GM12878 (cell line): ENCODE data around the gene TUBA1A. TPM values are rescaled to one million over a fixed set of nuclear protein-coding genes. Genes with fewer than 3 reads are reported as not detected.
A peak's percentile ranks its signal among the peaks of the same experiment; 100 is the strongest.

Experiments
- ATAC-seq: fragments of 200-7000 bp; cut with Tn5 transposase; 3 replicates; pipeline ENCODE4 v1.9.1; 2020; ENCODE audit warnings: mild to moderate bottlenecking, moderate library complexity
- BruUV-seq: library from RNA; stranded (reverse); fragments of 400-500 nt; replicated peaks from 2 replicates; lab custom pipeline; 2021; lab: Mats Ljungman, UMichigan
- CTCF ChIA-PET: fragments of 300-600 bp; sonication (Branson Sonifier 250); formaldehyde crosslinking; extraction: SDS; loops from one replicate; lab custom pipeline; 2021; ENCODE audit warnings: inconsistent platforms; lab: Yijun Ruan, JAX
- POLR2A ChIA-PET: fragments of 350-600 bp; formaldehyde crosslinking; extraction: SDS; loops from one replicate; lab custom pipeline; 2021; ENCODE audit warnings: inconsistent platforms; lab: Charles Lee
- RAD21 ChIA-PET: fragments of 300-600 bp; sonication (Branson Sonifier 250); formaldehyde crosslinking; loops from one replicate; lab custom pipeline; 2023; ENCODE audit warnings: antibody characterized with exemption; ENCODE audit not compliant: unreplicated experiment; lab: Charles Lee
- SMC1A ChIA-PET: fragments of 300-600 bp; sonication (Branson Sonifier 250); formaldehyde crosslinking; loops from one replicate; lab custom pipeline; 2023; ENCODE audit not compliant: unreplicated experiment, uncharacterized antibody; lab: Charles Lee
- DNase-seq: peaks from one replicate; pipeline ENCODE4 v3.0.0-alpha.2; 2011; ENCODE audit warnings: low read depth, low spot score
- FAIRE-seq: peaks from 3 replicates; lab custom pipeline; 2011; peaks lifted over from hg19 to GRCh38; lab: Jason Lieb, UNC
- H2AFZ ChIP-seq: 2 replicates; pipeline ENCODE4 v1.6.0; 2011; ENCODE audit warnings: low read depth, low read length, control low read depth; ENCODE audit not compliant: control insufficient read depth
- H3K27ac ChIP-seq: 2 replicates; pipeline ENCODE4 v1.5.1; 2011; ENCODE audit warnings: control low read depth; ENCODE audit not compliant: control insufficient read depth, insufficient read depth
- H3K27me3 ChIP-seq, 2 experiments: replicated peaks in 1 of 2; 2 replicates each; pipeline versions ENCODE4 v1.6.0 to v1.6.1; 2011; ENCODE audit warnings: low read length in 1 of 2; ENCODE audit not compliant: control insufficient read depth in 2 of 2, insufficient read depth in 2 of 2
- H3K36me3 ChIP-seq, 2 experiments: 2 replicates each; pipeline ENCODE4 v1.5.1; 2011; ENCODE audit warnings: low read length in 1 of 2; ENCODE audit not compliant: control insufficient read depth in 2 of 2, insufficient read depth in 2 of 2
- H3K4me1 ChIP-seq: 2 replicates; pipeline ENCODE4 v1.6.1; 2011; ENCODE audit warnings: mild to moderate bottlenecking, low read length, moderate library complexity, mixed read lengths; ENCODE audit not compliant: control insufficient read depth, insufficient read depth
- H3K4me2 ChIP-seq: 2 replicates; pipeline ENCODE4 v1.6.0; 2011; ENCODE audit warnings: control low read depth; ENCODE audit not compliant: control insufficient read depth, insufficient read depth
- H3K4me3 ChIP-seq: fragments of 200-600 bp; sonication (generic); 2 replicates; pipeline ENCODE4 v1.5.1; 2016
- H3K79me2 ChIP-seq: 2 replicates; pipeline ENCODE4 v1.6.0; 2011; ENCODE audit warnings: low read length; ENCODE audit not compliant: control insufficient read depth, insufficient read depth
- H3K9ac ChIP-seq: 2 replicates; pipeline ENCODE4 v1.8.0; 2011; ENCODE audit warnings: low read length, control low read depth, mixed read lengths; ENCODE audit not compliant: control insufficient read depth, insufficient read depth
- H3K9me3 ChIP-seq: replicated peaks from 3 replicates; pipeline ENCODE4 v1.5.1; 2011; ENCODE audit warnings: mild to moderate bottlenecking, low read length; ENCODE audit not compliant: control insufficient read depth, insufficient read depth
- H4K20me1 ChIP-seq: 2 replicates; pipeline ENCODE4 v1.6.0; 2011; ENCODE audit not compliant: control insufficient read depth, insufficient read depth
- ATF7 ChIP-seq: fragments of 450-650 bp; IDR thresholded peaks from 2 replicates; pipeline ENCODE4 v1.6.1; 2016; ENCODE audit warnings: low read depth, mild to moderate bottlenecking
- BRCA1 ChIP-seq: IDR thresholded peaks from 2 replicates; pipeline ENCODE4 v1.6.1; 2011; ENCODE audit warnings: low read depth, low read length, improper control_type of control experiment
- CTCF ChIP-seq, 3 experiments: IDR thresholded peaks in 2 of 3; conservative IDR thresholded peaks in 1 of 3; 2 replicates each; pipeline ENCODE4 v1.5.1; 2011; ENCODE audit warnings: low read depth in 3 of 3, low read length in 3 of 3, mild to moderate bottlenecking in 3 of 3, control low read depth in 2 of 3, moderate library complexity in 2 of 3, inconsistent platforms in 1 of 3, mixed read lengths in 1 of 3; ENCODE audit not compliant: control insufficient read depth in 2 of 3, insufficient read depth in 1 of 3; ENCODE audit errors: extremely low read depth in 1 of 3
- ETV6 ChIP-seq, 2 experiments: fragments of 450-650 bp in 1 of 2; IDR thresholded peaks in 1 of 2; conservative IDR thresholded peaks in 1 of 2; 2 replicates each; pipeline ENCODE4 v1.6.1; 2014; ENCODE audit warnings: antibody characterized with exemption in 1 of 2, borderline replicate concordance in 1 of 2, low read depth in 1 of 2, mild to moderate bottlenecking in 1 of 2, moderate library complexity in 1 of 2
- KAT2A ChIP-seq: conservative IDR thresholded peaks from 2 replicates; pipeline ENCODE4 v1.6.1; 2011; ENCODE audit warnings: low read depth, low read length; ENCODE audit not compliant: control insufficient read depth
- MAX ChIP-seq: IDR thresholded peaks from 2 replicates; pipeline ENCODE4 v1.6.1; 2012; ENCODE audit warnings: low read depth, low read length, improper control_type of control experiment
- SRF ChIP-seq, 2 experiments: IDR thresholded peaks; 2 replicates each; pipeline ENCODE4 v1.6.1; 2011; ENCODE audit warnings: low read depth in 2 of 2, low read length in 2 of 2, mild to moderate bottlenecking in 1 of 2, moderate library complexity in 1 of 2
- ZBTB33 ChIP-seq: fragments of 450-650 bp; IDR thresholded peaks from 2 replicates; pipeline ENCODE4 v1.6.1; 2017; ENCODE audit warnings: mild to moderate bottlenecking
- ZBTB4 ChIP-seq: fragments of 450-650 bp; formaldehyde crosslinking; IDR thresholded peaks from 2 replicates; pipeline ENCODE4 v1.4.0; 2022; ENCODE audit warnings: mild to moderate bottlenecking, moderate library complexity
- WGBS: methylation state at CpG from one replicate; pipeline ENCODE4 v1.1.6; 2016; ENCODE audit warnings: low lambda C conversion rate; ENCODE audit not compliant: insufficient replicate concordance, insufficient coverage; ENCODE audit errors: missing lambda C conversion rate; 5-methylcytosine and 5-hydroxymethylcytosine counted together
- in situ Hi-C: fragments of 300-500 bp; cut with MboI; formaldehyde crosslinking; loops from 9 replicates; pipeline ENCODE4 v1.14.3; 2018; ENCODE audit warnings: mixed read lengths
- intact Hi-C: fragments of 100-400 bp; cut with micrococcal nuclease; formaldehyde crosslinking; loops from one replicate; pipeline ENCODE4 v1.14.2; 2022; ENCODE audit not compliant: unreplicated experiment
- polyA plus RNA-seq, 11 experiments: library from polyadenylated mRNA; depleted of rRNA in 4 of 11; unstranded in 6 of 11; stranded (reverse) in 5 of 11; fragments of >200 nt; fragmentation: Nextera tagmentation in 4 of 11; fragmentation: Illumina TruSeq in 1 of 11; extraction: Ambion mirVana in 4 of 11; extraction: Trizol in 1 of 11; gene quantifications; 1 replicate in 1 of 11; 2 replicates in 10 of 11; pipeline versions ENCODE4 v1.2.1 to v1.2.3, GENCODE V29; 2011 to 2016; ENCODE audit warnings: inconsistent platforms in 2 of 11, missing spikeins in 2 of 11, low read depth in 1 of 11
- total RNA-seq, 4 experiments: library from RNA; depleted of rRNA in 3 of 4; stranded (reverse); fragments of >200 nt in 3 of 4; fragmentation: Illumina TruSeq in 1 of 4; extraction: Trizol in 1 of 4; gene quantifications; 2 replicates each; pipeline versions ENCODE4 v1.2.1 to v1.2.3, GENCODE V29; 2013 to 2021

Gene TUBA1A
- total and polyA plus RNA-seq, 10 of the 15 experiments (the other 5 are each of a cell fraction or from before 2014, with no cell fraction given): 129 to 496 (median 249) TPM

- peak overlapping the region; percentile 62 for H3K27ac ChIP-seq
- ATAC-seq: peak; percentile 50
- peaks cover 13% of the 10 kb centered on the region for H3K4me1 ChIP-seq
- in situ Hi-C loops: no loop called here
- peak overlapping the region; percentile 51; the same call in 1 of the 2 replicates for H3K4me3 ChIP-seq
- H3K9ac ChIP-seq: 0 out of 2 replicates have a peak overlapping the region, but pooled peaks have one; percentile 53
- H3K79me2 ChIP-seq: no peaks in the 10 kb centered on the region
- WGBS: 22% methylated on average over 6 of the region's 6 CpGs
- no peaks in the 10 kb centered on the region for H3K27me3 ChIP-seq
- no peak for DNase-seq
- ChIA-PET CTCF (no interaction called here), POLR2A (interaction anchor here (0.6 to 1.2 kb wide), 4 partner anchors 28 to 1624 kb away, joined by 3 to 7 read pairs (median 4); partner anchors contain the start of genes PFKM and TUBA1A), RAD21 (no interaction called here), SMC1A (interaction anchor here (1.1 kb wide), 1 partner anchor 11 kb away, joined by 3 read pairs; no protein-coding TSS in a partner anchor)
- peak overlapping the region; percentile 96 for H3K4me2 ChIP-seq
- no peaks in the 10 kb centered on the region for H3K36me3 ChIP-seq
- intact Hi-C loops: no loop called here
- BruUV-seq: TSS peak; percentile 75
- FAIRE-seq: no peak
- H3K9me3 ChIP-seq: no peaks in the 10 kb centered on the region
- H4K20me1 ChIP-seq: no peaks in the 10 kb centered on the region
- H2AFZ ChIP-seq: peak overlapping the region; percentile 91
- TF ChIP-seq BRCA1 (no peak), ZBTB33 (no peak), CTCF (IDR thresholded peaks at IDR 0.05 in 2 of 3, conservative IDR thresholded peaks at IDR 0.05 in 1 of 3; ENCODE audit: control insufficient read depth in 2 of 3, extremely low read depth in 1 of 3, insufficient read depth in 1 of 3, low read depth in 3 of 3, low read length in 3 of 3) (no peak), ETV6 (conservative IDR thresholded peaks at IDR 0.05 in 1 of 2, IDR thresholded peaks at IDR 0.05 in 1 of 2; ENCODE audit: borderline replicate concordance in 1 of 2, low read depth in 1 of 2) (no peak), MAX (no peak), SRF (IDR thresholded peaks at IDR 0.05; ENCODE audit: low read depth in 2 of 2, low read length in 2 of 2) (no peak), ZBTB4 (CRISPR knock-in tag) (peak; percentile 77; the same call in 1 of the 2 replicates), KAT2A (no peak), ATF7 (no peak)
Observed at GRCh38 chr12:49161092-49161795, 27.6 kb downstream of the TUBA1A start.
